C4-2B (cell line): ENCODE data around the gene ZNF428.
"Not testable (repeated sequence)": the region's sequence is repeated elsewhere in the genome, so short reads cannot be mapped to it uniquely, and the experiment has no call there.

ENCODE experiments used
- H3K27ac ChIP-seq: fragments of 450-650 bp; 2 replicates; pipeline ENCODE4 v1.5.1; 2017
- CTCF ChIP-seq: fragments of 450-650 bp; conservative IDR thresholded peaks from 2 replicates; pipeline ENCODE4 v1.5.1; 2017; ENCODE audit warnings: mild to moderate bottlenecking
- ZFX ChIP-seq: fragments of 450-650 bp; IDR thresholded peaks from 2 replicates; pipeline ENCODE4 v1.6.1; 2017

ZNF428 gene

GRCh38 chr19:43594710-43595604, 24.5 kb downstream of the ZNF428 start:
- TF ChIP-seq CTCF (peak; percentile 80), ZFX (no peak)
- H3K27ac ChIP-seq = peak overlapping the region; percentile 82

- TF ChIP-seq CTCF (no peak), ZFX (no peak)
- H3K27ac ChIP-seq = peak overlapping the region; percentile 82; the same call in 1 of the 2 replicates
Measured at GRCh38 chr19:43594081-43594697, 25.2 kb downstream of the ZNF428 start.

- TF ChIP-seq ZFX = no peak
- no peak for TF ChIP-seq CTCF
- no peak overlapping the region for H3K27ac ChIP-seq
Measured at GRCh38 chr19:43592800-43593350, 26.6 kb downstream of the ZNF428 start.

DNA sequence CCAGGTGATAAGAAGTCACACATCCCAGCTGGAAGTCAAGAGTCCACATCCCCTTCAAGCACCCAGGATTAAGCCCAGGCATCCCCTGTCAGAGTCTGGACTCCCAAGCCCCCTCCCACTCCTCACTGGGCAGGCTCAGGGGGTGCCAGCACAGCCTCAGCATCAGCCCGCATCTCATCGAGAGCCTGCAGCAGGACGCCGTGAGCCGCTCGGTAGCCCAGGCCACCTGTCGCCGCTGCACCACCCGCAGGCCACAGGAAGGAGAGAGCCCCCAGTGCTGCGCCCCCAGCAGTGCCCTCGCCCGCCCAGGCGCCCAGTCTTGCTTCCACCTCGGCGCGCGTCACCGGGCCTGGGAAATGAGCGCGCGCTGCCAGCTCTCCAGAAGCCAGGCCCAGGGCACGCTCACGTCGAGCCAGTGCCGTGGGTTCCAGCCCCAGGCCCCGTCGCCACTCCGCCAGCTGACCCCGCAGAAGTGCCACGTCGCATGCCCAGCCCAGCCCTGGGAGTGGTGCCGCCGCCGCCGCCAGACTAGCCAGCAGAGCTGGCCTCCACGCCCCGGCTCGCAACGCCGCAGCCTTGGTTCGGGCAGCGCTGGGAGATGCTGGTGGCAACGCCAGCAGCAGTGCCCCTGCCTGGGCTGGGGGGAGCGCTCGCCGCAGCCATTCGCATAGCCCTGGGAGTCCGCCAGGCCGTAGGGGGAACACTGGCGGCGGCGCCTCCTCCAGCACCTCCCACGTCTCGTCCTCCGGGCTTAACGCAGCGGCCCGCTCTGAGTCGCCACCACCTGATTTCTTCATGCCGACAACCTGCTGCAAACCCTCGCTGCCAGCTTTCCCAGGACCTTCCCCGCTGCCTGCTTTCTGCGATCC, 27.3 kb downstream of the ZNF428 start:
- TF ChIP-seq CTCF (no peak), ZFX (no peak)
- H3K27ac ChIP-seq = no peak overlapping the region

GRCh38 chr19:43589678-43590077, 29.8 kb downstream of the ZNF428 start:
- no peak overlapping the region for H3K27ac ChIP-seq
- no peak for TF ChIP-seq ZFX
- no peak for TF ChIP-seq CTCF

DNA sequence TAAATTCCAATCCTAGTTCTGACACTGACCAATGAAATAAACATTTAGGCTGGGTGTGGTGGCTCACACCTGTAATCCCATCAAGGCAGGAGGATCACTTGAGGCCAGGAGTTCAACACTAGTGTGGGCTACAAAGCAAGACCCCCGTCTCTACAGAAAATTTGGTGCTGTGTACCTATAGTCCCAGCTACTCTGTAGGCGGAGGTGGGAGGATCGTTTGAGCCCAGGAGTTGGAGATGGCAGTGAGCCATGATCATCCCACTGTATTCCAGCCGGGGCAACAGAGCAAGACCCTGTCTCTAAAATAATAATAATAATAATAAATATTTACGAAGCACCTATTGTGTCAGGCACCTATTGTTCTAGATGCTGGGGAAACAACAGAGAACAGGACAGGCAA, 30.2 kb downstream of the ZNF428 start:
- no peak overlapping the region for H3K27ac ChIP-seq
- no peak for TF ChIP-seq CTCF
- no peak for TF ChIP-seq ZFX

DNA sequence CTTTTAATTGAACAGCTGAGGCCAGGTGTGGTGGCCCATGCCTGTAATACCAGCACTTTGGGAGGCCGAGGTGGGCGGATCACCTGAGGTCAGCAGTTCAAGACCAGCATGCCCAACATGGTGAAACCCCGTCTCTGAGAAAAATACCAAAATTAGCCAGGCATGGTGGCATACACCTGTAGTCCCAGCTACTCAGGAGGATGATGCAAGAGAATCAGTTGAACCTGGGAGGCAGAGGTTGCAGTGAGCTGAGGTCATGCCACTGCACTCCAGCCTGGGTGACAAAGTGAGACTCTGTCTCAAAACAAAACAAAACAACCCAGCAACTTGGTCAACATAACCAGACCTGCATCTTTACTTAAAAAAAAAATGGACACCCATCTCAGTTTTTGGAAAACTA, 32.4 kb downstream of the ZNF428 start:
- not testable (repeated sequence) for H3K27ac ChIP-seq
